GM21576 (cell line): ENCODE results near the gene KIF15.
A peak's percentile ranks its signal among the peaks of the same experiment; 100 is the strongest.

ENCODE experiments used
- ATAC-seq: cut with Tn5 transposase; IDR thresholded peaks from one replicate; pipeline ENCODE4 v1.9.1; 2021; ENCODE audit warnings: mild to moderate bottlenecking, moderate library complexity; ENCODE audit not compliant: unreplicated experiment

Gene KIF15, protein sequence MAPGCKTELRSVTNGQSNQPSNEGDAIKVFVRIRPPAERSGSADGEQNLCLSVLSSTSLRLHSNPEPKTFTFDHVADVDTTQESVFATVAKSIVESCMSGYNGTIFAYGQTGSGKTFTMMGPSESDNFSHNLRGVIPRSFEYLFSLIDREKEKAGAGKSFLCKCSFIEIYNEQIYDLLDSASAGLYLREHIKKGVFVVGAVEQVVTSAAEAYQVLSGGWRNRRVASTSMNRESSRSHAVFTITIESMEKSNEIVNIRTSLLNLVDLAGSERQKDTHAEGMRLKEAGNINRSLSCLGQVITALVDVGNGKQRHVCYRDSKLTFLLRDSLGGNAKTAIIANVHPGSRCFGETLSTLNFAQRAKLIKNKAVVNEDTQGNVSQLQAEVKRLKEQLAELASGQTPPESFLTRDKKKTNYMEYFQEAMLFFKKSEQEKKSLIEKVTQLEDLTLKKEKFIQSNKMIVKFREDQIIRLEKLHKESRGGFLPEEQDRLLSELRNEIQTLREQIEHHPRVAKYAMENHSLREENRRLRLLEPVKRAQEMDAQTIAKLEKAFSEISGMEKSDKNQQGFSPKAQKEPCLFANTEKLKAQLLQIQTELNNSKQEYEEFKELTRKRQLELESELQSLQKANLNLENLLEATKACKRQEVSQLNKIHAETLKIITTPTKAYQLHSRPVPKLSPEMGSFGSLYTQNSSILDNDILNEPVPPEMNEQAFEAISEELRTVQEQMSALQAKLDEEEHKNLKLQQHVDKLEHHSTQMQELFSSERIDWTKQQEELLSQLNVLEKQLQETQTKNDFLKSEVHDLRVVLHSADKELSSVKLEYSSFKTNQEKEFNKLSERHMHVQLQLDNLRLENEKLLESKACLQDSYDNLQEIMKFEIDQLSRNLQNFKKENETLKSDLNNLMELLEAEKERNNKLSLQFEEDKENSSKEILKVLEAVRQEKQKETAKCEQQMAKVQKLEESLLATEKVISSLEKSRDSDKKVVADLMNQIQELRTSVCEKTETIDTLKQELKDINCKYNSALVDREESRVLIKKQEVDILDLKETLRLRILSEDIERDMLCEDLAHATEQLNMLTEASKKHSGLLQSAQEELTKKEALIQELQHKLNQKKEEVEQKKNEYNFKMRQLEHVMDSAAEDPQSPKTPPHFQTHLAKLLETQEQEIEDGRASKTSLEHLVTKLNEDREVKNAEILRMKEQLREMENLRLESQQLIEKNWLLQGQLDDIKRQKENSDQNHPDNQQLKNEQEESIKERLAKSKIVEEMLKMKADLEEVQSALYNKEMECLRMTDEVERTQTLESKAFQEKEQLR (N-terminal part only)

DNA sequence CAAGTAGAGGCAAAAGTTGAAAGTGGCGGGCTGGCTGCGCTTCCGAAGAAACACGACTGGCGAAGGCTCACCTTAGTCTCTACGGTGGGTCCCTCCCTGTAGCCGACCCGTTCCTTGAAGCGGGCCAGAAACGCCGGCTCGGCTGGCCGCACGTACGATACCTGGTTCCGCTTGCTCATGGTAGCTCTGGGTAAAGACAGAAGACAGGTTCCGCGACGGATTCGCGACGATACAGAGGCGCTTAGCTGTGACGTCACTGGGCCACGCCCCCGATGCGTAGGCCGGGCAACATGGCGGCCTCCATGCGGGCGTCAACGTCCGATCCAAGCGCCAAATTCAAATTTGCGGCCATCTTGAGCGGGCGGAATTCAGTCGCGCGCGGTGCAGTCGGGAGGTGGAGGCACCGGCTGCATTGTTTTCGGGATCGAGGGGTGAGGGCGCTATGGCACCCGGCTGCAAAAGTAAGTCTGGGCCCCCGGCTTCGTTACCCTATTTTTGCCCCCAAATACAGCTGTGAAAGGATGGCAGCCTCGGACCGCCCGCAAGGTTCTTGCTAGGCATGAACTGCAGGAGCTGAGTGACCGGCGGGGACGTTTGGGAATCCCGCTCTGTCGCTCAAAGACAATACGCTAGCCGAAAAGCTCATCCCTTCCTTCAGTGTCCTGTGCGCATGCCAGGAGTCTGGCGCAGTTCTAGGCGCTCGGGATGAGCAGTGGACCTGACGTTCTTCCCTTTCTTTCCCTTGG lies at the start of gene KIF15, which contains the start of gene KIAA1143:
Gene KIF15, plus strand, starts transcription at position 371 of the 746 bp plus-strand sequence. Its CDS starts 72 bp downstream, at position 443.
Gene KIAA1143, minus strand, starts transcription at position 196 of the 746 bp plus-strand sequence. Its CDS starts 17 bp downstream, at position 179.
- peak; percentile 86 for ATAC-seq

DNA sequence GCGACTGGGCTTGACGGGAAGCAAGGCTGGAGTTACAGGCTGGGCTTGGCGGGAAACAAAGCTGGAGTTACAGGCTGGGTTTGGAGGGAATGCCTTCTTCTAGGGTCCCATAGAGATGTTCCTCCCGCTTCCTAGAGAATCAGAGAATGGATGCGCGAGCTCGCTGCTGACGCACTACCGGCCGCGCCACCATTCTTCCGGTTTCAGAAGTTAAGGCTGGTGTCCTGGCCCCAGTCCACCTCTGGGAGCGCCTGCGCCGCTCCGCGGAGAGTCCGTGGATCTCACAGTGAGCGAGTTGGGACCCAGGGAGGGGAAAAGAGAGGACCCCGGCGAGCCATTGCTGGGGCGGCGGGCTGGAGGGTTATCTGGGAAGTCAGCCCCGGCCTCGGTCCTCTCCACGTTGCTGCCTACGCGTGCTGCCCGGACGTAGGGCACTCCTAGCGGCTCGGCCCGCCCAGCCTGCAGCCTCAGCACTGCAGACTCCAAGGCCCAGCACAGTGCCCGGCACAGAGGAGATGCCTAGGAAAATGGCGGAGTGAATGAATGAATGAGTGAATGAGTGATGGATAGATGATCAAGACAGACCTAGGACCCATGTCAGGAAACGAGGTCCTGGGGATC lies 49.0 kb upstream of the KIF15 start, which contains the start of gene ZNF502:
Gene ZNF502, plus strand, starts transcription at position 206 of the 621 bp plus-strand sequence. CDS start 7,602 bp downstream, outside the sequence.
- ATAC-seq: no peak

DNA sequence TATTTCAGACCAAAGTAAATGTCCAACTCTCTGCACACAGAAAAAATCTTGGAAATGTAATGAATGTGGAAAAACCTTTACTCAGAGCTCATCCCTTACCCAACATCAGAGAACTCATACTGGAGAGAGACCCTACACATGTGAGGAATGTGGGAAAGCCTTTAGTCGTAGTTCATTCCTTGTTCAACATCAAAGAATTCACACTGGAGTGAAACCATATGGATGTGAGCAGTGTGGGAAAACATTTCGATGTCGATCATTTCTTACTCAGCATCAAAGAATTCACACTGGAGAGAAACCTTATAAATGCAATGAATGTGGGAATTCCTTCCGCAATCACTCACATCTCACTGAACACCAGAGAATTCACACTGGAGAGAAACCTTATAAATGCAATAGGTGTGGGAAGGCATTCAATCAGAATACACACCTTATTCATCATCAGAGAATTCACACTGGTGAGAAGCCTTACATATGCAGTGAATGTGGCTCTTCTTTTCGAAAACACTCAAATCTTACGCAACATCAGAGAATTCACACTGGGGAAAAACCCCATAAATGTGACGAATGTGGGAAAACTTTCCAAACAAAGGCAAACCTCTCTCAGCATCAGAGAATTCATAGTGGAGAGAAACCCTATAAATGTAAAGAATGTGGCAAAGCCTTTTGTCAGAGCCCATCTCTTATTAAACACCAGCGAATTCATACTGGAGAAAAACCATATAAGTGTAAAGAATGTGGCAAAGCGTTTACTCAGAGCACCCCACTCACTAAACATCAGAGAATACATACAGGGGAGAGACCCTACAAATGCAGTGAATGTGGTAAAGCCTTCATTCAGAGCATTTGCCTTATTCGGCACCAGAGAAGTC lies 40.1 kb upstream of the KIF15 start:
- ATAC-seq: no peak

DNA sequence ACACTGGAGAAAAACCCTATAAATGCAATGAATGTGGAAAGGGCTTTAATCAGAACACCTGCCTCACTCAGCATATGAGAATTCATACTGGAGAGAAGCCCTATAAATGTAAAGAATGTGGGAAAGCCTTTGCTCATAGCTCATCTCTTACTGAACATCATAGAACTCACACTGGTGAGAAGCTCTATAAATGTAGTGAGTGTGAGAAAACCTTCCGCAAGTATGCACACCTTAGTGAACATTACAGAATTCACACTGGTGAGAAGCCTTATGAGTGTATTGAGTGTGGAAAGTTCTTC lies 39.5 kb upstream of the KIF15 start:
- no peak for ATAC-seq

DNA sequence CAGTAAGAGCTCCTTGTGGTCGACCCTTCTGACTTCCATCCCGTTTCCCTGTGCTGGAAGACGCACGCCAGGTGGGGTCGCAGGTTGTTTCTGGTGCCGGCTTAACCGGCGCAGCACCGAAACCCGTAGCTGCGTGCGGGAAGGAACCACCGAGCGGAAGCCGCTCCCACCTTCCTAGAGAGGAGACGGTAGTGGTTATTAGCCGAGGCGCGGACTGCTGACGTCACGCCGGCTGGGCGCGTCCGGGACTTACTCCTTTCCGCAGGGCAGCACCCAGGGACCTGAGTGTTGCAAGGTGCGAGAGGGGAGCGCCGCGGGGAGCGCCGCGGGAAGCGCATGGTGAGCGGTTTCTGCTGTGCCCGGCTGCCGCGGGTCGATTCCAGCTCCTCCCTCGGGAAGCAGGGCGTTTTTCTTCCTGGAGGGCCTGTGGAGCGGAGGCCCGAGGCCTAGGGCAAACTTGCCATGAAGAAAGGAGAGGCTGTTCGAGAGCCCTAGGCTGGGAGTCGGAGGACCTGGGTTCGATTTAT lies 32.1 kb upstream of the KIF15 start, which contains the start of gene ZNF501:
Gene ZNF501, plus strand, starts transcription at position 252 of the 527 bp plus-strand sequence. CDS start 4,787 bp downstream, outside the sequence.
- ATAC-seq: peak; percentile 90

DNA sequence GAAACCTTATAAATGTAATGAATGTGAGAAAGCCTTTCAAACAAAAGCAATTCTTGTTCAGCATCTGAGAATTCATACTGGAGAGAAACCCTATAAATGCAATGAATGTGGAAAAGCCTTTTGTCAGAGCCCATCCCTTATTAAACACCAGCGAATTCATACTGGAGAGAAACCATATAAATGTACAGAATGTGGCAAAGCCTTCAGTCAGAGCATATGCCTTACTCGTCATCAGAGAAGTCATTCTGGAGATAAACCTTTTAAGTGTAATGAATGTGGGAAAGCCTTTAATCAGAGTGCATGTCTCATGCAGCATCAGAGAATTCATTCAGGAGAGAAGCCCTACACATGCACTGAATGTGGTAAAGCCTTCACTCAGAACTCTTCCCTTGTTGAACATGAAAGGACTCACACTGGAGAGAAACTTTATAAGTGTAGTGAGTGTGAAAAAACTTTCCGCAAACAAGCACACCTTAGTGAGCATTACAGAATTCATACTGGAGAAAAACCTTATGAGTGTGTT lies 26.9 kb upstream of the KIF15 start:
- no peak for ATAC-seq

DNA sequence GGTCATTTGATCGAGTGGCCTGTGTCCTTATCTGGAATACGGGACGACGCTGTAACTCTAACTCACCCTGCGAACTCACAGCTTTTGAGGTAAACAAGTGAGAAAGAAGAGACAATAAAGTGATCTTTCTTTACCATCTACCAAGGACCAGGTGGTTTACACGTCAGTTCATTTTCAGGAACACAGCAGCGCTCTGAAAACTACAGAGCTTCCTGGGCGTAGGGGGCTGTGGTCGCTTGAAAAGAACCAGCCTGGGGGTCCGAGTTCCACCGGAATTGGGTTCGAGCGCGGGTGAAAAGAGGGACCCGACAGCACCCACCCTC lies 532 bp upstream of the KIF15 start:
- no peak for ATAC-seq

DNA sequence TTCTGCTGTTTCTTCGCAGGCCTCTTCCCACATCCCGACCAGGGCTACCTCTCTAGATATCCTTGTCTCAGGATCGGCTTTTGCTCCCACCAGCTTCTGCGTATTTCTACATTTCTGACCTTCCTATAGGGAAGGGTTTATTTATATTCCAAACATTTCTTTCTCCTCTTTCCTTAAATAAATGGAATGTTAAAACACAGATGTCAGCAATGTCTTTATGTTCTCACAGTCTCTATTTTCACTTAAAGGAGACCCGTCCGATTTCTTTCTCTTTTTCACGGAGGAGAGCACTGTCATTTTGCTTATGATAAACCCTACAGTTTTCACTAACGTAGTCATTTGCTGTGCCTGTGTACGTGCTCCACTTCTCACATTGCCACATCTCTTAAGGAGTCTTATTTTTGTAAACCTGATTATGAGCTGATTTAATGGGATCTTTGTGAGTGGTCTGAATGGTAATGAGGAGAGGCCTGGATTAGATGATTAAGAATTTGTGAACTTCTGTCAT lies 630 bp downstream of the KIF15 start:
- ATAC-seq: no peak

DNA sequence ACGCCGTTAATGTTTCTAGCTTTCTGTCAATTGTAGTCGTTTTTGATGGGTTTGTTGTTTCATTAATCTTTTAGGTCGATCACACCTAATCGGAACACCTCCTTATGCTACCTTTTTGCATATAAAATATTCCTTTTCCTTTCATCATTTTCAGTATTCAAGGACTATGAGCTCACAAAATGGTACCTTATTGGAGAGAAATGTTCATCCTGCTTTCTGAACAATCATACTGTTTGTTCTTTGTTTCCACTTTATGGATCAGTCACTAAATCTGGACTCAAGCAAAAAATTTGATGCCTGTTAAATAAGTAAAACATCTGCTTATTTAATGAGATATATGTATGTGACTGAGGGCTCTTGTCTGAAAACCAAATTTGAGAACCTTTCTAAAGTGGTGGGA lies 1.1 kb downstream of the KIF15 start:
- ATAC-seq: no peak

DNA sequence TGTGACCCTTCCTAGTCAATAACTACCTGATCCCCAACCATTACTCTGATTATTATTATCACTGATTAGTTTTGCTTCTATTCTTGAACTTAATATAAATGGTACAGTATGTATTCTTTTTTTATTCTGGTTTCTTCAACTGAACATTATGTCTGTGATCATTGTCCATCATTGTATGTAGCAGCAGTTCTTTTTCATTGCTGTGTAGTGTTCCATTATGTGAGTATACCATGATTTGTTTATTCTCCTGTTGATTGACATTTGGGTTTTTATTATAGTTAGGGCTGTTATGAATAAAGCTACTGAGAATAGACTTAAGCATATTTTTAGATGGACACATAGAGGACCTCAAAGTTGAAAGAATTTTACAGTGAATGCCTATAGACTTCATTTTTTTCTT lies 2.7 kb downstream of the KIF15 start:
- no peak for ATAC-seq

DNA sequence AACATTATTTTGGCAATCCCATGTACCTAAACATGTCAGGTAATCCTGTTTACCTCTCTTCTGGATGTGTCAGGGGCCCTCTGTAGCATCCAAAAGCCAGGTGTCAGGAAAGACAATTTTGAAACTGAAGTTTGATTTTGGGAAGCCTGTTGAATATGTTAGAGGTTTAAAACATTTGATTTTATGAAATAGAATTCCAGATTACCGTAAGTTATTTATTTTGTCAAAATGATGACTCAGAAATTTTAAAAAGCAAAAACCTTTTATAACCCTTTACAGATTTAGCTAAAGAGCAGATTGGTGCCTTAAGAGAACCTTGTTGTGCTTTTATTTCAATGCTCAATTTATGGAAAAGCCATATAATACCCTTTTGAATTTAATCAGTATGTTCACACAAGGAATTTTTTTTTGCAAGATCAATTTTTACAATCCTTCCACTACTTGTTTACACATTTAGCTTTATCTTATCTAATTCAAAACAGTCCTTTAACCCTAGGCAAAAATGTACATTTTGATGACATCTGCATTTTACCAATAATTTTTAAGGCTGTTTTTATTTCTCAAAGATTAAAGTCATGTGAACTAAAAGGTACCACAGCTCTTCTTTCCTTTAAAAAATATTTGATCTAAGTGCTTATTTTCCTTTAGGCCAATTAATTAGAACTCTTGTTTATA lies 10.0 kb downstream of the KIF15 start:
- no peak for ATAC-seq

DNA sequence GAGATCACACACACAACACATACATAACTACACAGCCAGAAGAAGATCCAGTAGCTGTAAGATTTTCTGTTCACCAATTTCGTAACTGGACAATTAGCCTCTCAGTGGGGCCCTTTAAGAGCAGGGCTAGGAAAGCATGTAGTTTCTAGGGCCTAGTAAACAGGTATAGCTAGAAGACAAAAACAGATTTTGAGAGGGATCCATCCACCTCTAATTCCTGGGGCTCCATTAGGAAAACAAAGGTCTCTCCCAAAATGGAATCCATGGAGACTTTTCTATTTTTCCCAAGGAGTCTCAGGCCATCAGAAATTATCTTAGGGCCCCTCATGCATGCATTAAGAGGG lies 10.5 kb downstream of the KIF15 start:
- ATAC-seq: no peak

DNA sequence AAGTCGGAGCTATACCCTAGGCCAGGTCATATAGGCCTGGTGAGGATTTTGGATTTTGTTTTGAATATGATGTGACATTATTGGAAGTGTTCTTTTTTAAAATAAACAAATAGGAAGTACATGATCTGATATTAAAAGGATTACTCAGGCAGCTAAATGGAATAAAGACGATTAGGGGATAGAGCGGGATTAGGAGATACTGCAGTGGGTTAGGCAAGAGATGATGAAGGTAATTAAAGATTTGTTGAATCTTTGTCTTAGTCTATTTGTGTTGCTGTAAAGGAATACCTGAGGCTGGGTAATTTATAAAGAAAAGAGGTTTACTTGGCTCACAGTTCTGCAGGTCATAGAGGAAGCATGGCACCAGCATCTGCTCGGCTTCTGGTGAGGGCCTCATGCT lies 21.3 kb downstream of the KIF15 start:
- no peak for ATAC-seq

DNA sequence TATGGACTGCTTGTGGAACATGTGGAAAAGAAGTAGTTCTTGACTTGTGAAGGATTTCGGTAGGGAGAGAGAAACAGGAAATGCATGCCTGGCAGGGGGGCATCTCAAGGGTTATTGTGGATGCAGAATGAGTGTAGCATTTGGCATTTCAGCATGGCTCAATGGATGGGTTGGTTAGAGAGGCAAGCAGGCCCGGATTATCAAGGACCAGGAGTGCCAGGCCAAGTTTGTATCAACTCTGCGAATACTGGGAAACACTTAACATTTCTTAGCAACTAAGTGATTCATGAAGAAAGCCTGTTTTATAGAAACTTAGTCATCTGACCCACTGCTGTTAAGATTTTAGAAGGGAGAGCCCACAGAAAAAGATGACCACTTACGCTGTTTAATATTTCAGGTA lies 33.6 kb downstream of the KIF15 start:
- ATAC-seq: no peak

DNA sequence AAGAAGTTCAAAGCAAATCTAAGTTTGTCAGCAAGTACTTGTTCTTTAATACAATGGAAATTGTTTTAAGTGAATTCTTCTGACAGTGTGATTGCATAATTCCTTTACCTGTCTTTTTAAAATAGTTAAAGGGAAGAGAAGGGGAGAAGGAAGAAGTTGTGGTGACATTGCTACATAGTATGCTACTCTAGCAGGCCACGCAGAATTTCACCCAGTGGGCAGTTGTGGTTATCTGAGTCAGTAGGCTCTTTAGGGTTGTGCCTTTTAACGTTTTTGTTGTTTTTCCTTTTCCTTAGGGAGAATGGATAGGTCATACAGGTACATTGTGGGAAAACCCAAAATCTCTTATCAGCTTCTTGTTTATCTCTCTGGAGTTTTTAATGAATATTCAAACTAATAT lies 40.4 kb downstream of the KIF15 start:
- ATAC-seq: no peak

DNA sequence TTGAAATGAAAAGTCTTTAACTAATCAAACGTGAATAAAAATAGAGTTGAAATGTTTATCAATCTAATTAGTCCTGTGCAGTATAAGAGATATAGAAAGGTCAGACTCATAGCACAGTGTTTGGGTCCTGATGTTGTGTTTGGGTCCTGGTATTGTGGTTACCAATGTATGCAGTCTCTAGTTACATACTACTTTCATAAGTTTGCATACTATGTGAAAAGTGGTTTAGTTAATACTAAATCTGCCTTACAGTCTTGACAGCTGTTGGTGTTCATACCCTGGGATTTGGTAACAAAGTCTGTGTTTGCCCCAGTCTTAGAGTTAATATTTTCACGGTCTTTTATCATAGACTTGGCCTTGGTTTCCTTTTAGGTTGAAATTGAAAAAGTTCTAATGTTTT lies 41.7 kb downstream of the KIF15 start:
- ATAC-seq: no peak

DNA sequence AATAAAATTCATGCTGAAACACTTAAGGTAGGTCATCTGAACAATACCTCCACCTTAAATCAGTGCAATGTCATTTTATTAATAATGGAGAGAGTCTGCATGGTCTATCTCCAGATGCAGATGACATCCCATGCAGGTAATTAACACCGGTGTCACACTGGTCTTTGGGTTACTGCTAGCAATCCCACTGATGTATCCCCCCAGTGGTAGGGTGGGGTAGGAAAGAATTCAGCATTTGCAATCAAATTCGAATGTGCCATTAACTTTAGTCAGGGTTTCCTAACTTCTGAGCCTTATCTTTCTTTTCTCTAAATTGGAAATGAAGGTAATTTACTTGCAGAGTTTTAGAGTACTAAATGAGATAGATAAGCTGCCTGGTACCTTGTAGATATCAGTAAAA lies 44.4 kb downstream of the KIF15 start:
- no peak for ATAC-seq

DNA sequence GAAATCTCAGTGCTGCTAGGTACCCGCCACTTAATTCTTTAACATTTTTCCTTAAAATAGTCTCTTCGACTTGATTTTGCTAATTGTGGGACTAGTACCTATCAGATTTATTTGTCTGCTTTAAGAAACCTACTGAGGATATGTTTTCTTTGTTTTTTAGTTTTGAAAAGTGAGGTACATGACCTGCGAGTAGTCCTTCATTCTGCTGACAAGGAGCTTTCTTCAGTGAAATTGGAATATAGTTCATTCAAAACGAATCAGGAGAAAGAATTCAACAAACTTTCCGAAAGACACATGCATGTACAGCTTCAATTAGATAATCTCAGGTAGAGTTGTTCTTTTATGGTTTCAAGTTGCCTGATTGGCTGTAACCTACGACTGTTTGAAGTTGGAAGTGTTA lies 53.2 kb downstream of the KIF15 start:
- ATAC-seq: no peak
